ENCODE measurements around the gene SERTAD4.

GRCh38 chr1:210262167-210262896 lies 29.7 kb downstream of the SERTAD4 start:
- TF ChIP-seq CTCF (IDR thresholded peaks at IDR 0.05; ENCODE audit: low read depth, low read length, missing input control) (no peak), REST (IDR thresholded peaks at IDR 0.05) (no peak), YY1 (IDR thresholded peaks at IDR 0.05) (no peak), TAF1 (conservative IDR thresholded peaks at IDR 0.05) (no peak), EGR1 (IDR thresholded peaks at IDR 0.05; ENCODE audit: low read depth in 2 of 2) (no peak), JUND (IDR thresholded peaks at IDR 0.05) (no peak), GABPA (IDR thresholded peaks at IDR 0.05 in 1 of 2, conservative IDR thresholded peaks at IDR 0.05 in 1 of 2) (no peak), MAX (IDR thresholded peaks at IDR 0.05) (no peak), RAD21 (IDR thresholded peaks at IDR 0.05) (no peak), SP1 (IDR thresholded peaks at IDR 0.05) (no peak), ATF3 (IDR thresholded peaks at IDR 0.05) (no peak), NR2F2 (IDR thresholded peaks at IDR 0.05) (no peak), HNF4G (IDR thresholded peaks at IDR 0.05) (no peak), ZBTB33 (IDR thresholded peaks at IDR 0.05) (no peak)
